Measurements from ENCODE around the gene TMEM221. TPM values are rescaled to one million over a fixed set of nuclear protein-coding genes. Genes with fewer than 3 reads are reported as not detected.

The TMEM221 gene
- total and polyA plus RNA-seq, 9 of the 15 experiments (the other 6 are each of a cell fraction or from before 2014, with no cell fraction given) = 0.06 to 0.35 TPM; not detected in 7

- CTCF ChIA-PET (ENCODE audit: low intra/inter-chr PET ratio) = interaction anchor here (0.6 to 0.9 kb wide), 5 partner anchors 71 to 437 kb away, joined by 3 to 4 read pairs (median 3); partner anchors contain the start of gene CCDC124
- ATAC-seq (no peak), DNase-seq (ENCODE audit: extremely low read depth in 1 of 4, low spot score in 3 of 4) (no peak), FAIRE-seq (no peak)
- no peaks in the 10 kb centered on the region; the same call in 1 of the 2 replicates for H4K20me1 ChIP-seq (replicated peaks; ENCODE audit: control insufficient read depth, insufficient read depth, low read length)
- no peaks in the 10 kb centered on the region for H3K27me3 ChIP-seq (ENCODE audit: control insufficient read depth in 2 of 2, insufficient read depth in 2 of 2, low read length in 2 of 2)
- BruUV-seq (replicated peaks) = no TSS peak
- H3K4me3 ChIP-seq = no peak overlapping the region
- in situ Hi-C loops (cut with MboI) = loop anchor here (5.0 kb wide), 1 partner anchor 362 kb away; the partner anchor contains the start of gene RPL18A
- no peak for TF ChIP-seq ZNF212 (CRISPR knock-in tag; IDR thresholded peaks at IDR 0.05)
- no peak for TF ChIP-seq MTA3 (IDR thresholded peaks at IDR 0.05; ENCODE audit: borderline replicate concordance)
- TF ChIP-seq GATA2 (CRISPR knock-in tag; IDR thresholded peaks at IDR 0.05) = no peak
- TF ChIP-seq ZNF431 (CRISPR knock-in tag; IDR thresholded peaks at IDR 0.05) = no peak
- TF ChIP-seq MCM2 (IDR thresholded peaks at IDR 0.05; ENCODE audit: low read depth) = no peak
- TF ChIP-seq ARHGAP35 (IDR thresholded peaks at IDR 0.05; ENCODE audit: partially characterized antibody) = no peak
- TF ChIP-seq ZNF778 (CRISPR knock-in tag; IDR thresholded peaks at IDR 0.05) = no peak
- no peak for TF ChIP-seq CREB5 (CRISPR knock-in tag; IDR thresholded peaks at IDR 0.05)
- no peak for TF ChIP-seq ELK3 (CRISPR knock-in tag; IDR thresholded peaks at IDR 0.05)
- TF ChIP-seq JUNB (CRISPR knock-in tag; conservative IDR thresholded peaks at IDR 0.05) = no peak
- no peak for TF ChIP-seq ZNF830 (CRISPR knock-in tag; IDR thresholded peaks at IDR 0.05)
- TF ChIP-seq CBFA2T3 (IDR thresholded peaks at IDR 0.05) = no peak
- TF ChIP-seq MCM5 (IDR thresholded peaks at IDR 0.05; ENCODE audit: low read depth) = no peak
- WGBS (ENCODE audit: insufficient coverage, low coverage, missing lambda C conversion rate) = 32% methylated on average over 9 of the region's 9 CpGs
- peak overlapping the region in 1 of 2 experiments; percentile 43; a peak in 2 of 4 replicates for H3K9ac ChIP-seq (ENCODE audit: insufficient read depth in 1 of 2, low read depth in 2 of 2, low read length in 2 of 2)
- H3K27ac ChIP-seq (ENCODE audit: extremely low read depth, low read depth, low read length) = no peak overlapping the region
- peaks cover 1% of the 10 kb centered on the region; the same call in 1 of the 3 replicates for H3K36me3 ChIP-seq (ENCODE audit: control insufficient read depth, insufficient read depth, low read length)
- no peak overlapping the region for H2AFZ ChIP-seq (ENCODE audit: low read depth, low read length)
- H3K4me1 ChIP-seq (replicated peaks in 1 of 2; ENCODE audit: control insufficient read depth in 2 of 2, insufficient read depth in 2 of 2, low read length in 2 of 2) = peaks cover 6 to 36% of the 10 kb centered on the region in 2 experiments; a peak in 3 of 5 replicates
- H3K79me2 ChIP-seq (ENCODE audit: control insufficient read depth, insufficient read depth, low read length) = no peaks in the 10 kb centered on the region
- H3K9me3 ChIP-seq (replicated peaks; ENCODE audit: control insufficient read depth, insufficient read depth, low read depth, low read length) = no peaks in the 10 kb centered on the region
- POLR2A ChIA-PET = interaction anchor here (0.6 to 1.0 kb wide), 7 partner anchors 11 to 80 kb away, joined by 3 to 4 read pairs (median 3); partner anchors contain the start of gene PGLS
- H3K4me2 ChIP-seq (ENCODE audit: insufficient read depth, low read length) = no peak overlapping the region
- H3K9me1 ChIP-seq (ENCODE audit: control insufficient read depth, insufficient read depth, low read length) = no peaks in the 10 kb centered on the region
- intact Hi-C loops (cut with micrococcal nuclease) = no loop called here
Observed at GRCh38 chr19:17495639-17496296, 47.3 kb upstream of the TMEM221 start.

Measured in K562 (cell line).